HG03196 (cell line): Measurements from ENCODE around the gene LUM.
"Not testable (repeated sequence)": the region's sequence is repeated elsewhere in the genome, so short reads cannot be mapped to it uniquely, and the experiment has no call there.

Source experiments
- ATAC-seq: cut with Tn5 transposase; IDR thresholded peaks from one replicate; pipeline ENCODE4 v1.9.1; 2021; ENCODE audit not compliant: unreplicated experiment

LUM gene

GRCh38 chr12:91110311-91110924, 876 bp downstream of the LUM start:
- ATAC-seq: no peak

GRCh38 chr12:91109581-91110310, 1.5 kb downstream of the LUM start:
- ATAC-seq: no peak

GRCh38 chr12:91109148-91109564, 2.1 kb downstream of the LUM start:
- no peak for ATAC-seq

- ATAC-seq: no peak
Observed at GRCh38 chr12:91108196-91108755, 3.0 kb downstream of the LUM start.

- ATAC-seq: no peak
Observed at GRCh38 chr12:91106283-91106682, 5.0 kb downstream of the LUM start.

GRCh38 chr12:91105807-91106206, 5.5 kb downstream of the LUM start:
- no peak for ATAC-seq

- ATAC-seq: no peak
Observed at GRCh38 chr12:91104812-91105466, 6.4 kb downstream of the LUM start.

GRCh38 chr12:91103624-91104023, 7.7 kb downstream of the LUM start:
- no peak for ATAC-seq

GRCh38 chr12:91103101-91103500, 8.2 kb downstream of the LUM start:
- no peak for ATAC-seq

- no peak for ATAC-seq
Observed at GRCh38 chr12:91100906-91101305, 10.4 kb downstream of the LUM start.

GRCh38 chr12:91099836-91100235, 11.5 kb downstream of the LUM start:
- no peak for ATAC-seq

- no peak for ATAC-seq
Observed at GRCh38 chr12:91099341-91099740, 12.0 kb downstream of the LUM start.

- ATAC-seq: no peak
Observed at GRCh38 chr12:91098941-91099340, 12.4 kb downstream of the LUM start.

GRCh38 chr12:91098461-91098860, 12.8 kb downstream of the LUM start:
- no peak for ATAC-seq

- ATAC-seq: no peak
Observed at GRCh38 chr12:91094957-91095356, 16.3 kb downstream of the LUM start.

GRCh38 chr12:91094032-91094662, 17.1 kb downstream of the LUM start:
- no peak for ATAC-seq

GRCh38 chr12:91093341-91093740, 18.0 kb downstream of the LUM start:
- ATAC-seq: no peak

- no peak for ATAC-seq
Observed at GRCh38 chr12:91091916-91092715, 19.2 kb downstream of the LUM start.

- not testable (repeated sequence) for ATAC-seq
Observed at GRCh38 chr12:91089953-91090352, 21.3 kb downstream of the LUM start.

- no peak for ATAC-seq
Observed at GRCh38 chr12:91080041-91080440, 31.3 kb downstream of the LUM start.

- ATAC-seq: no peak
Observed at GRCh38 chr12:91078501-91078900, 32.8 kb downstream of the LUM start.
